ENCODE data around the gene DGLUCY.
A peak's percentile ranks its signal among the peaks of the same experiment; 100 is the strongest.

DGLUCY gene

DNA sequence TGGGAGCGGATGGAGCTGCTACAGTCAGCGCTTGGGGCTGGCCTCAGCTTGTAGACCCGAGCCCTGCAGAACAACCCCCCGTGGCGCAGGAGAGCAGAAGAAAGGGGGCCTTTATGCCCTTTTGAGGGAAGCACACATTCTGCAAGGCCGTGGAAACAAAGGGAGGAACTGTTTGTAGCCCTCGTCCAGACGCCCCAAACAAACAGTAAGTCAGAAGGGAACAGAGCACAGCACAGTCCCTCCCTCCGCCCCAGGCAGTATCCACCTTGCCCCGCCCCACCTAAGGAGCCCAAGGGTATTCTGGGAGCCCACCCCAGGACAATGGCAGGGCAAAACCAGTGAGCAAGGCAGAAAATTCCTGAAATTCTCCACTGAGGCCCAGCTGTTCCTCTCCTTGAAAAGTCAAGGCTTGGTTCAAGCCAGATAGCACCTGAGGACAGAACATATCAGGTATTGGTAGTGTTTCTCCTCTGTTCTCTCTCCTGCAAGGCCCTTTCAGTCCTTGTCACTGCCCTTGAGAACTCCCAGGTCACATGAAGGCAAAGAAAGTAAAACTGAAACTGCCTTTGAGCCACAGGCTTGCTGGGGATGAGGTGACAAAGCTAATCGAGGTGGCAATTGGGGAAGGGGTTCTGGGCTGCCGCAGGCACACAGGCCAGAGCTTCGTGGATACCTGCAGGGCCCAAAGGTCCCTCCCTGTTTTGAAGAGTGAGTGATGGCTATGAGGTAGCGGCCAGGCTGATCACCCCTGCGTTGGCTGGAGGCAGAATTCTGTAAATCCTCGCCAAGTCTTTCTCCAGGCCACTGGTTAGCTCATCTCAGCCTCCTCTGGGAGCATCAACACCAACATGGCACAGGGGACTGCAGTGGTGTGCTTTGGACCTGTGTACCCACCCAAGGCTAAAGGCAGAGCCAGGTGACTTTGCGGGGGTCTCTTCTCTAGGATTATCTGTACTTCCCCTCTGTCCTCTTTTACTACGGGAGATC is 499 bp downstream of the DGLUCY start:
- no peak for TF ChIP-seq TCF4 (CRISPR knock-in tag; IDR thresholded peaks at IDR 0.05; ENCODE audit: borderline replicate concordance)
- TF ChIP-seq ZNF8 (CRISPR knock-in tag; IDR thresholded peaks at IDR 0.05): no peak
- no peak for TF ChIP-seq BACH2 (CRISPR knock-in tag; IDR thresholded peaks at IDR 0.05; ENCODE audit: borderline replicate concordance)
- TF ChIP-seq, protein P1, sequence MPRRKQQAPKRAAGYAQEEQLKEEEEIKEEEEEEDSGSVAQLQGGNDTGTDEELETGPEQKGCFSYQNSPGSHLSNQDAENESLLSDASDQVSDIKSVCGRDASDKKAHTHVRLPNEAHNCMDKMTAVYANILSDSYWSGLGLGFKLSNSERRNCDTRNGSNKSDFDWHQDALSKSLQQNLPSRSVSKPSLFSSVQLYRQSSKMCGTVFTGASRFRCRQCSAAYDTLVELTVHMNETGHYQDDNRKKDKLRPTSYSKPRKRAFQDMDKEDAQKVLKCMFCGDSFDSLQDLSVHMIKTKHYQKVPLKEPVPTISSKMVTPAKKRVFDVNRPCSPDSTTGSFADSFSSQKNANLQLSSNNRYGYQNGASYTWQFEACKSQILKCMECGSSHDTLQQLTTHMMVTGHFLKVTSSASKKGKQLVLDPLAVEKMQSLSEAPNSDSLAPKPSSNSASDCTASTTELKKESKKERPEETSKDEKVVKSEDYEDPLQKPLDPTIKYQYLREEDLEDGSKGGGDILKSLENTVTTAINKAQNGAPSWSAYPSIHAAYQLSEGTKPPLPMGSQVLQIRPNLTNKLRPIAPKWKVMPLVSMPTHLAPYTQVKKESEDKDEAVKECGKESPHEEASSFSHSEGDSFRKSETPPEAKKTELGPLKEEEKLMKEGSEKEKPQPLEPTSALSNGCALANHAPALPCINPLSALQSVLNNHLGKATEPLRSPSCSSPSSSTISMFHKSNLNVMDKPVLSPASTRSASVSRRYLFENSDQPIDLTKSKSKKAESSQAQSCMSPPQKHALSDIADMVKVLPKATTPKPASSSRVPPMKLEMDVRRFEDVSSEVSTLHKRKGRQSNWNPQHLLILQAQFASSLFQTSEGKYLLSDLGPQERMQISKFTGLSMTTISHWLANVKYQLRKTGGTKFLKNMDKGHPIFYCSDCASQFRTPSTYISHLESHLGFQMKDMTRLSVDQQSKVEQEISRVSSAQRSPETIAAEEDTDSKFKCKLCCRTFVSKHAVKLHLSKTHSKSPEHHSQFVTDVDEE (CRISPR knock-in tag; IDR thresholded peaks at IDR 0.05): peak; percentile 46; the same call in 1 of the 2 replicates
- TF ChIP-seq, protein P2, sequence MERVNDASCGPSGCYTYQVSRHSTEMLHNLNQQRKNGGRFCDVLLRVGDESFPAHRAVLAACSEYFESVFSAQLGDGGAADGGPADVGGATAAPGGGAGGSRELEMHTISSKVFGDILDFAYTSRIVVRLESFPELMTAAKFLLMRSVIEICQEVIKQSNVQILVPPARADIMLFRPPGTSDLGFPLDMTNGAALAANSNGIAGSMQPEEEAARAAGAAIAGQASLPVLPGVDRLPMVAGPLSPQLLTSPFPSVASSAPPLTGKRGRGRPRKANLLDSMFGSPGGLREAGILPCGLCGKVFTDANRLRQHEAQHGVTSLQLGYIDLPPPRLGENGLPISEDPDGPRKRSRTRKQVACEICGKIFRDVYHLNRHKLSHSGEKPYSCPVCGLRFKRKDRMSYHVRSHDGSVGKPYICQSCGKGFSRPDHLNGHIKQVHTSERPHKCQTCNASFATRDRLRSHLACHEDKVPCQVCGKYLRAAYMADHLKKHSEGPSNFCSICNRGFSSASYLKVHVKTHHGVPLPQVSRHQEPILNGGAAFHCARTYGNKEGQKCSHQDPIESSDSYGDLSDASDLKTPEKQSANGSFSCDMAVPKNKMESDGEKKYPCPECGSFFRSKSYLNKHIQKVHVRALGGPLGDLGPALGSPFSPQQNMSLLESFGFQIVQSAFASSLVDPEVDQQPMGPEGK (CRISPR knock-in tag; IDR thresholded peaks at IDR 0.05; ENCODE audit: borderline replicate concordance): no peak
- TF ChIP-seq OSR1 (CRISPR knock-in tag; IDR thresholded peaks at IDR 0.05): no peak
- TF ChIP-seq ESRRG (CRISPR knock-in tag; IDR thresholded peaks at IDR 0.05): no peak
- peak; percentile 86 for ATAC-seq

DNA sequence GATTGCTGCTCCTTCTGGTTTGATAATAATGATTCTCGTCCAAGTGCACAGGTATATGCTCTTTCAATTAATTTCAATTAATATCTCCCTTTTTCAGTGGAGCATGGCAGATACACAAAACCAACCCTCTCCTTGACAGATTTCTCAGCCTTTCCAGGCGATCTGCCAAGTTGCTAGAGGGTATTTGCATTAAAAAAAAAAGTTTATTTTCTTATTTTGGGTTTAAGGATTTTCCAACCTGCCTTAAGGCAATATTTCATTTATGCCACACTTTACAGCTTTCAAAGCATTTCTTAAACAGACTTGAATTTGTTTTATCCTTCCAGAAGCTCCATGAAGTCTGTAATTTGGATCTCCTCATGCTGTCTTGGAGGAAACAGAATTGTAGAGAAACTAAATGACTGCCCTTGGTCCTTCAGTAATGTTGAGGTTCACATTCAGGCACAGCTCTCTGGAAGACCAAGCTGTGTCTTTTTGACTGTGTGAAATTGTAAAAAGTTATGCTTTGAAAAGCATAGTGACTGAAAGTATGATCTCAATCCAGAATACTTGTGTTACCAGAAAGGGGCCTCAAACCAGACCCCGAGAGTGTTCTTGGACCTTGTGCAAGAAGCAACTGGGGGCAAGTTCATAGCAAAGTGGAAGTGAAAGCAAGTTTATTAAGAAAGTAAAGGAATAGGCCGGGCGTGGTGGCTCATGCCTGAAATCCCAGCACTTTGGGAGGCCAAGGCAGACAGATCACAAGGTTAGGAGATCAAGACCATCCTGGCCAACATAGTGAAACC is 2.3 kb downstream of the DGLUCY start:
- TF ChIP-seq OSR1 (CRISPR knock-in tag; IDR thresholded peaks at IDR 0.05) (no peak), PPARA (CRISPR knock-in tag; IDR thresholded peaks at IDR 0.05; ENCODE audit: borderline replicate concordance) (no peak), BACH2 (CRISPR knock-in tag; IDR thresholded peaks at IDR 0.05; ENCODE audit: borderline replicate concordance) (no peak), ZC3H10 (CRISPR knock-in tag; IDR thresholded peaks at IDR 0.05) (no peak), ZFP3 (CRISPR knock-in tag; IDR thresholded peaks at IDR 0.05) (no peak), SNAI2 (CRISPR knock-in tag; IDR thresholded peaks at IDR 0.05) (no peak), ISL1 (CRISPR knock-in tag; IDR thresholded peaks at IDR 0.05) (no peak), CSDC2 (CRISPR knock-in tag; IDR thresholded peaks at IDR 0.05) (no peak), ZNF8 (CRISPR knock-in tag; IDR thresholded peaks at IDR 0.05) (no peak), TCF4 (CRISPR knock-in tag; IDR thresholded peaks at IDR 0.05; ENCODE audit: borderline replicate concordance) (no peak), ZNF70 (CRISPR knock-in tag; IDR thresholded peaks at IDR 0.05) (no peak), ARNTL (CRISPR knock-in tag; IDR thresholded peaks at IDR 0.05; ENCODE audit: borderline replicate concordance, low read depth) (no peak), RARB (CRISPR knock-in tag; IDR thresholded peaks at IDR 0.05) (no peak), GLIS3 (CRISPR knock-in tag; IDR thresholded peaks at IDR 0.05) (no peak), ZFP30 (CRISPR knock-in tag; IDR thresholded peaks at IDR 0.05) (no peak), TOX (CRISPR knock-in tag; IDR thresholded peaks at IDR 0.05; ENCODE audit: borderline replicate concordance) (no peak)
- TF ChIP-seq, protein P2 (CRISPR knock-in tag; IDR thresholded peaks at IDR 0.05; ENCODE audit: borderline replicate concordance): no peak
- TF ChIP-seq, protein P1 (CRISPR knock-in tag; IDR thresholded peaks at IDR 0.05): no peak
- TF ChIP-seq, protein P3, sequence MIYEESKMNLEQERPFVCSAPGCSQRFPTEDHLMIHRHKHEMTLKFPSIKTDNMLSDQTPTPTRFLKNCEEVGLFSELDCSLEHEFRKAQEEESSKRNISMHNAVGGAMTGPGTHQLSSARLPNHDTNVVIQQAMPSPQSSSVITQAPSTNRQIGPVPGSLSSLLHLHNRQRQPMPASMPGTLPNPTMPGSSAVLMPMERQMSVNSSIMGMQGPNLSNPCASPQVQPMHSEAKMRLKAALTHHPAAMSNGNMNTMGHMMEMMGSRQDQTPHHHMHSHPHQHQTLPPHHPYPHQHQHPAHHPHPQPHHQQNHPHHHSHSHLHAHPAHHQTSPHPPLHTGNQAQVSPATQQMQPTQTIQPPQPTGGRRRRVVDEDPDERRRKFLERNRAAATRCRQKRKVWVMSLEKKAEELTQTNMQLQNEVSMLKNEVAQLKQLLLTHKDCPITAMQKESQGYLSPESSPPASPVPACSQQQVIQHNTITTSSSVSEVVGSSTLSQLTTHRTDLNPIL (CRISPR knock-in tag; IDR thresholded peaks at IDR 0.05; ENCODE audit: low read depth): no peak
- TF ChIP-seq, protein P4, sequence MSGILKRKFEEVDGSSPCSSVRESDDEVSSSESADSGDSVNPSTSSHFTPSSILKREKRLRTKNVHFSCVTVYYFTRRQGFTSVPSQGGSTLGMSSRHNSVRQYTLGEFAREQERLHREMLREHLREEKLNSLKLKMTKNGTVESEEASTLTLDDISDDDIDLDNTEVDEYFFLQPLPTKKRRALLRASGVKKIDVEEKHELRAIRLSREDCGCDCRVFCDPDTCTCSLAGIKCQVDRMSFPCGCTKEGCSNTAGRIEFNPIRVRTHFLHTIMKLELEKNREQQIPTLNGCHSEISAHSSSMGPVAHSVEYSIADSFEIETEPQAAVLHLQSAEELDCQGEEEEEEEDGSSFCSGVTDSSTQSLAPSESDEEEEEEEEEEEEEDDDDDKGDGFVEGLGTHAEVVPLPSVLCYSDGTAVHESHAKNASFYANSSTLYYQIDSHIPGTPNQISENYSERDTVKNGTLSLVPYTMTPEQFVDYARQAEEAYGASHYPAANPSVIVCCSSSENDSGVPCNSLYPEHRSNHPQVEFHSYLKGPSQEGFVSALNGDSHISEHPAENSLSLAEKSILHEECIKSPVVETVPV (CRISPR knock-in tag; IDR thresholded peaks at IDR 0.05): no peak
- ATAC-seq: no peak

Measured in SK-N-SH treated with all-trans-retinoic acid at 6 μM for 48 hours (cell line).